SHP77 treated with DMSO at 0.1 percent for 48 hours (cell line): ENCODE data around the gene ALOXE3.
A peak's percentile ranks its signal among the peaks of the same experiment; 100 is the strongest.
"Not testable (repeated sequence)": the region's sequence is repeated elsewhere in the genome, so short reads cannot be mapped to it uniquely, and the experiment has no call there.

Experiments used
- DNase-seq: peaks from one replicate; lab custom pipeline; 2025; lab: John Stamatoyannopoulos, UW

Gene ALOXE3

DNA sequence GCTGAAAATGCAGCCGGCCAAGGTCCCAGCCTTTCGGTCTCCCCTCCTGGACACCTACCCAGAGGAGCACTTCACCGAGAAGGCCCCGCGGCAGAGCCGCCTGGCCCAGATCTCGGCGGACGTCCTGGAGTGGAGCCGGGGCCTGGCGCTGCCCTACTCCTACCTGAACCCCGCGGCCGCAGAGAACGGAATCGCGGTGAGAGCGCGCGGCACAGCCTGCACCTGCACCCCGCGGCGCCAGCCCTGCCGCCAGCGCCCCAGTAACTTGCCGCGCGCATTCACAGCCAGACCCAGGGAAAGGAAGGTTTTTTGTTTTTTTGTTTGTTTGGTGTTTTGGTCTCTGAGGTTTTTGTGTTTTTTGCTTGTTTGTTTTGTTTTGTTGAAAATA lies 46.0 kb downstream of the ALOXE3 start:
- no peak for DNase-seq

GRCh38 chr17:8071496-8071895 lies 46.8 kb downstream of the ALOXE3 start:
- no peak for DNase-seq

GRCh38 chr17:8069587-8069860 lies 48.8 kb downstream of the ALOXE3 start:
- no peak for DNase-seq

DNA sequence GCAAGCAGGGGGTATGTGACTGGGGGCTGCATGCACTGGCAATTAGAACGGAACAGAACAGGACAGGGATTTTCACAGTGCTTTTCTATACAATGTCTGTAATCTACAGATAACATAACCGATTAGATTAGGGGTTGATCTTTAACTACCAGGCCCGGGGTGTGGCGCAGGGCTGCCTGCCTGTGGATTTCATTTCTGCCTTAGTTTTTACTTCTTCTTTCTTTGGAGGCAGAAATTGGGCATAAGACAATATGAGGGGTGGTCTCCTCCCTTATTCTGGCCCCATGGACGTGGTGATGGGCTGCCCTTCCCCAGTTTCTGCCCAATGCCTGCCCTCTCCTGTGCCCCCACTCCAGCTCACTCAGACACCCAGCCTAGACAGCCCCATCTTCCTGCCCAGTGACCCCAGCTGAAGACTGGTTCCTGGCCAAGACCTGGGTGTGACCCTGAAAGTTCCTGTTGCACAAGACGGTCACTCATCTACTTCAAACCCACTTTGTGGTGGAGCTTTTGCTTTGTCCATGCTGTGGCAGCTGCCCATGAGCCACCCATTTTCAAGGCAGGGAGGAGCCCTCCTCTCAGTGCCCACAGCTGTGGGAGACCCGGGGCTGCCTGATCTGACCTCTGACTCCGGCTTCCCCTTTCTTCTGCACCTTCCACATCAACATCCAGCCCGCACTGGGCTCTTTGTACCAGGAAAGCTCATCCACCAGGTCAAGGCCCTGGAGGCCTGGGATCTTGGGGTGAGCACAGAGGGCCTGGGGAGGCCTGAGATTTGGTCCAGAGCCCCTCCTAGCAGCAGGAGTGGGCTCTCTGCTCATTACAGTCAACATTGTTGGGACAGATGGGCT lies 49.4 kb downstream of the ALOXE3 start:
- no peak for DNase-seq

- DNase-seq: no peak
Measured at GRCh38 chr17:8067806-8068205, 50.5 kb downstream of the ALOXE3 start.

DNA sequence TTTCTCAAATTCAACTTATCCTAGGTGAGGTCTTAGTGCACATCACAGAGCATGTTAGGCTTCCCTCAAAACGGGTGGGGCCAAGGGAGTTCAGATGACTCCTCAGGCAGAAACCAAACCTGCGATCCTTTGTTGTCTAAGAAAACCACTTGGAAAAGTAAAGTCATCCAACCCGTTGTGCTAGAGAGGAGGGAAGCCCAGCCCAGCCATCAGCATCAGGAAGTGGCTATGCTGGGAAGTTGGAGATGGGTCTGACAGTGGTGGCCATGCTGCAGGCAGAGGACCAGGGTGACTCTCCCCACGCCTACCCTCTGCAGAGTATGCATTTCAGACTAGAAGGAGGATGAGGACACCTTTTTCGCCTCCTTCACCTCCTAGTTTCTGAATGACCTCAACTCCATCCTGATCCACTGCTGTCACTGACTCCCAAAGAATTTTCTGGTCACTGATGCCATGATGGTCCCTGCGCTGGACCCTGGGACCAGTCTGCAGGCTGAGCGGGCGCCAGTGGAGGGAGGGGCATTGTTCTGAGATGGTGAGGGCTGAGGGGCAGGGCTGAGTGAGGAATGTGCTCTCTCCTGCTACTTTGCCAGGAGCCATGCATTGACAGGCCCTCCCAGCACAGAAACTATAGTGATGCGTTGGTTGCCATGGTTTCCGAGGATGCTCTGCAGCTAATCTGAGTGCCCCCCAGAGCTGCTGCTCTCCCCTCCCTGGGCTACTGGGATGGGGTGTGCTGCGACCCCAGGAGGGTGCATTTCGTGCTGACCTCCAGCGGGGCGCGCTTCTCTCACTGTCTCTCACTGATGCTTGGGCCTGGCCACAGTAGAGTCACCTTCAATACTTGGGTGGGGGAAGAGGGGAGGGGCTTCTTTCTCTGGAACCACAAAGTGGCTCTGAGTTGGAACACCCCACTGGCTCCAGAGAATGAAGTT lies 51.2 kb downstream of the ALOXE3 start:
- no peak for DNase-seq

DNA sequence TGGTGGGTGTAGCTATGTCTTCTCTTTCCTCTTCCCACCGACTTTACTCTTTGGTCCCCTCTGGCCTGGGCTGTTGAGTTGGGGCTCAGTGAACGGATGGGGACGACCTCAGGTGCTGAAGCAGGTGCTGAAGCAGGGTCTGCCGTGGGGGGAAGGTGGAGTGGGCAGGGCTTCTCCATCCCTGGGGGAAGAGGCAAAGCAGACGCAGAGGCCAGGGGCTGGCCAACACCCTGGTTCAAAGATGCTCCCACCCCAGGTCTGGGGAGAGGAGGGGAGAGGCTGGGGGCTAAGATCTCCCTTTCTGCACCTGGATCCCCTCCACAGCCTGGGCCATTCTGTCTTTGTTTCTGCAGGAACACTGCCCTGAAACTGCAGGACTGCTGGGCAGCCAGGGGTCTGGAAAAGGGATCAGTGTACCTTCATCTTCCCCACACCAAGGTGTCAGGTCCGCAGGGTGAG lies 53.7 kb downstream of the ALOXE3 start:
- no peak for DNase-seq

- no peak for DNase-seq
Measured at GRCh38 chr17:8063761-8064534, 54.4 kb downstream of the ALOXE3 start.

DNA sequence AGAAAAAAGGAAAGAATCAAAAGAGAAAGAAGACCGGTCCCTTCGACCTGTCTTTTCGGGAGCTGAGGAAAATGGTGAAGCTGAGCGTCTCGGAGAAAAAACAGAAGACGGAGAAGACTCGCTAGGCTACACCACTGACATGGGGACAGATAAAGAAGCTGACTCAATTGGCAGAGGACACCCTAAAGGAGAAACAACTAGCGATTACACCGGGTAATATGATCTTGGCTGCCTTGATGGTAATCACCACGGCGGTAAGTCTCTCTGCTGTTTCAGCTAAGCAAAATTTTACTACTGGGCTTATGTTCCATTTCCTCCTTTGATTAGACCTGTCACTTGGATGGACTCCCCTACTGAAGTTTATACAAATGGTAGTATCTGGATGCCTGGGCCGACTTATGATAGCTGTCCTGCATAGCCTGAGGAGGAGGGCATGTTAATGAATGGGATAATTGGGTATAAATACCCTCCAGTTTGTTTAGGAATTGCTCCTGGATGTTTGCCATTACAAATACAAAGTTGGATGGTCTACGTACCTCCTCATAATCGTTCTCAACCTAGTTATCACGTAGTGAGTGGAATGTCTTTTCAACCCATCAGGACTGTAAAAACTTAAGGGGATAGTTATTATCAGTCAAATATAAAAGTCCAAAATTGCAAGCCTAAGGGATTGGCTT lies 55.4 kb downstream of the ALOXE3 start:
- no peak for DNase-seq

GRCh38 chr17:8062435-8062806 lies 55.9 kb downstream of the ALOXE3 start:
- DNase-seq: no peak

- DNase-seq: not testable (repeated sequence)
Measured at GRCh38 chr17:8061851-8062250, 56.5 kb downstream of the ALOXE3 start.

DNA sequence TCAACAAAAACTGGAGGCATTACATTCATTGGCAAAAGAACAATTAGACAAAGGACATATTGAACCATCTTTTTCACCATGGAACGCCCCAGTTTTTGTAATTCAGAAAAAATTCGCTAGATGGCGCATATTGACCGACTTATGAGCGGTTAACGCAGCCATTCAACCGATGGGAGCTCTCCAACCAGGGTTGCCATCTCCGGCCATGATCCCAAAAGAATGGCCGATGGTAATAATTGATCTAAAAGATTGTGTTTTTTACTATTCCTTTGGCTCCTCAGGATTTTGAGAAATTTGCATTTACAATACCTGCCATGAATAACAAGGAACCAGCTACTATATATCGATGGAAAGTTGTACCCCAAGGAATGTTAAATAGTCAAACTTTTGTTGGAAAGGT lies 58.0 kb downstream of the ALOXE3 start:
- peak; percentile 83 for DNase-seq

GRCh38 chr17:8059131-8059530 lies 59.2 kb downstream of the ALOXE3 start:
- DNase-seq: peak; percentile 61

- peak; percentile 95 for DNase-seq
Measured at GRCh38 chr17:8057691-8058114, 60.6 kb downstream of the ALOXE3 start.

- no peak for DNase-seq
Measured at GRCh38 chr17:8056976-8057625, 61.2 kb downstream of the ALOXE3 start.

DNA sequence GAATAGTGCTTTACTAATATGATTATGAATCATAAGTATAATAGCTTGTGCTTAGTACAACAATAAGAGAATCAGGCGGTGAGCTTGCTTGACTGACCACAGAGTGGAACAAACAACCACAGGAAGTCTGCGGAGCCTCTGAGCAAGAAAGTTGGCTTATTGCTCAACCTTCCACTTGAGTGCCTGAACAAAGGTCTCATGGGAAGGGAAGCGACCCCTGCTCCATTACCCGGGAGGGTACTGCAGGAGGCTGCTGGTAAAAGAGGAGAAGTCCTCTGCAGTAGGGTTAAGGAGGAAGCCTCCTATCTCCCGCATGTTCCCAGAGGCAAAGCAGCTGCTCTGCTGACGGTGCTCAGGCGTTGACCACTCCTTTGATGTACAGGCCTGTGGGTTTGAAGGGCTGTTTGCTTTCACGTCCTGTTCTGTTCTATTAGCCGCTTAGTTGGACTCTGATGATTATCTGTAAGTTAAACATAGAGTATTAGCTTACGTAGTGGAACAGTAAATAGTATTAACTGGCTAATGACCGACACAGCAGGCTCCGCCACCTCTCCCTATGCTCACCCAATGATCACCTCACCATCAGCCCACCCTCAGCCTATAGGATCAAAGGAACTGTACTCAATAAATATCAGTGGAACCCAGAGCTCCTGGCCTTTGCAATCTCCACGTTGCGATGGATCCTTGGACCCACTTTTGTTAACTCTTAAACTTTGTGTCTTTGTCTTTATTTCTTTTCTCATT lies 61.9 kb downstream of the ALOXE3 start:
- DNase-seq: peak; percentile 53

DNA sequence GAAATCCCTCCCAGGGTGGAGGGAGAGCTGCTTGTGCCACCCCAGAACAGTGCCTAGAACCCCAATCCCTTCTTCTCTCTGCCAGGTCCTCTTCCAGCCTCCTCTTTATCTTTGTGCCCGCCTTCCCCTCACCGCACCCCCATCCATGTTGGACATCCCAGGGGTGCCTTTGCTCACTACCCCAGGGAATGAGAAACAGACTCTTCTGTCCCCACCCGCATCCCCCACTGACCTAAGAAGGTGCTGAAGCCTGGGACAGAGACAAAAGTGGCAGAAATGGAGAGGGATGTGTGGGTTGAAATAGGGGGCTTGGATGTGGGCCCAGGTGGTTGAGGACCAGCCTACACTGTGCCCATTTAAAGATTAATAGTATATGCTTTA lies 62.5 kb downstream of the ALOXE3 start:
- DNase-seq: no peak

DNA sequence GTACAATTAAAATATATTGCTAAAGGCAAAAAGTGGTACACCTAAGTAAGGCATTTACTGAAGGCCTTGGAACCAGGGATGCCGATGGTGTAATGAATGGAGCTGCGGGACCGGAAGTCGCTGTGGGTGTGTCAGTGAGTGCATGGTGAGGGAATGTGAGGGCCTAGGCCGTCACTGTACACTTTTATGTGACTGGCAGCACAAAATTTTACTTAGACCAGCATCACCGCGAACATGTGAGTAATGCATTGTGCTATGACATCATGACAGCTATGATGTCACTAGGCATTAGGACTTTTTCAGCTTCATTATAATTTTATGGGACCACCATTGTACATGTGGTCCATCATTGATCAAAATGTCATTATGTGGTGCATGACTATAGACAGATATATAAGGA lies 64.7 kb downstream of the ALOXE3 start:
- no peak for DNase-seq

- DNase-seq: no peak
Measured at GRCh38 chr17:8052256-8053252, 65.8 kb downstream of the ALOXE3 start.
